HG03520 (cell line): ENCODE measurements around the gene USH1C.

Experiments used
- ATAC-seq: cut with Tn5 transposase; IDR thresholded peaks from one replicate; pipeline ENCODE4 v1.9.1; 2021; ENCODE audit warnings: mild to moderate bottlenecking, moderate library complexity; ENCODE audit not compliant: unreplicated experiment

Gene USH1C

GRCh38 chr11:17550450-17551346 is 6.5 kb upstream of the USH1C start:
- no peak for ATAC-seq

- ATAC-seq, result no peak
Measured at GRCh38 chr11:17548444-17548843, 4.2 kb upstream of the USH1C start.

- ATAC-seq, result no peak
Measured at GRCh38 chr11:17547932-17548331, 3.7 kb upstream of the USH1C start.

GRCh38 chr11:17547051-17547577 is 2.9 kb upstream of the USH1C start, which contains the start of gene OTOG:
OTOG (plus strand) TSS chr11:17547259; CDS start chr11:17547373, 114 bp downstream.
- ATAC-seq, result no peak

- ATAC-seq, result no peak
Measured at GRCh38 chr11:17546240-17546639, 2.0 kb upstream of the USH1C start.

- ATAC-seq, result no peak
Measured at GRCh38 chr11:17543574-17544180, 539 bp downstream of the USH1C start.

- ATAC-seq, result no peak
Measured at GRCh38 chr11:17543041-17543440, 1.2 kb downstream of the USH1C start.

GRCh38 chr11:17542249-17542648 is 2.0 kb downstream of the USH1C start:
- no peak for ATAC-seq

- ATAC-seq, result no peak
Measured at GRCh38 chr11:17541330-17541885, 2.8 kb downstream of the USH1C start.

GRCh38 chr11:17540807-17541206 is 3.4 kb downstream of the USH1C start:
- no peak for ATAC-seq

- no peak for ATAC-seq
Measured at GRCh38 chr11:17538731-17539130, 5.5 kb downstream of the USH1C start.

- ATAC-seq, result no peak
Measured at GRCh38 chr11:17538054-17538453, 6.2 kb downstream of the USH1C start.

GRCh38 chr11:17537261-17537660 is 7.0 kb downstream of the USH1C start:
- no peak for ATAC-seq

- no peak for ATAC-seq
Measured at GRCh38 chr11:17535488-17535887, 8.7 kb downstream of the USH1C start.

GRCh38 chr11:17533778-17534415 is 10.3 kb downstream of the USH1C start:
- ATAC-seq, result no peak

- no peak for ATAC-seq
Measured at GRCh38 chr11:17533341-17533740, 10.9 kb downstream of the USH1C start.

- ATAC-seq, result no peak
Measured at GRCh38 chr11:17532784-17533183, 11.4 kb downstream of the USH1C start.

- ATAC-seq, result no peak
Measured at GRCh38 chr11:17531636-17532113, 12.5 kb downstream of the USH1C start.

- no peak for ATAC-seq
Measured at GRCh38 chr11:17531071-17531600, 13.1 kb downstream of the USH1C start.

GRCh38 chr11:17529844-17530185 is 14.4 kb downstream of the USH1C start:
- no peak for ATAC-seq
